PC-3 (cell line): ENCODE results near the gene GDF2.

ENCODE experiments used
- CTCF ChIP-seq: fragments of 300-600 bp; sonication (generic); conservative IDR thresholded peaks from 2 replicates; pipeline ENCODE4 v1.5.1; 2017; ENCODE audit warnings: antibody characterized with exemption, low read depth, mild to moderate bottlenecking, low read length
- EZH2 ChIP-seq: fragments of 300-600 bp; sonication (generic); IDR thresholded peaks from one replicate; pipeline ENCODE4 v1.6.1; 2017; ENCODE audit warnings: antibody characterized with exemption, mild to moderate bottlenecking, low read length; ENCODE audit not compliant: unreplicated experiment

DNA sequence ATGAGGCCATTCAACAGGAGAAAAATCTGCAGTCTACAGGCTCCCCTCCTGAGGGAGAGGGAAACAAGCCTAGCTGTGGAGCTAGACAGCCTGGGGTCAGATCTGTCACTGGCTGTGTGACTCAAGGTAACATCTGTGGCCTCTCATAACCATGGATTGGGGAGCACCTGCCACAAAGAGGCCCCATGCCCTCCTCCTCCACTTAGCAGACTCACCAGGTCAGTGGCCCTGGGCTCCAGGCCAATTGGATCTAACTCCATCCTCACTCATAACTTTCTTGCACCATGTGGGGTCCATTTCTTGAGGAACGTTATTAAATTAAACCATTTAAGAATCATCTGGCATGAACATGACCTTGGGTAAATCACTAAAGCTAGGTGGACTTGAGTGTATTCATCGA is 20.4 kb upstream of the GDF2 start:
- TF ChIP-seq CTCF, result no peak
- TF ChIP-seq EZH2, result no peak
